Stimulated activated CD4-positive, alpha-beta T cell treated with anti-CD3 and anti-CD28 coated beads, Interleukin-12 subunit alpha, Interleukin-12 subunit beta, amount 100 ng/mL, for 4 hours (primary cell): Measurements from ENCODE around the gene MRTFA.
"Not testable (repeated sequence)": the region's sequence is repeated elsewhere in the genome, so short reads cannot be mapped to it uniquely, and the experiment has no call there.

Source experiments
- DNase-seq: peaks from one replicate; pipeline ENCODE4 v3.0.0-alpha.2; 2020

Gene MRTFA

DNA sequence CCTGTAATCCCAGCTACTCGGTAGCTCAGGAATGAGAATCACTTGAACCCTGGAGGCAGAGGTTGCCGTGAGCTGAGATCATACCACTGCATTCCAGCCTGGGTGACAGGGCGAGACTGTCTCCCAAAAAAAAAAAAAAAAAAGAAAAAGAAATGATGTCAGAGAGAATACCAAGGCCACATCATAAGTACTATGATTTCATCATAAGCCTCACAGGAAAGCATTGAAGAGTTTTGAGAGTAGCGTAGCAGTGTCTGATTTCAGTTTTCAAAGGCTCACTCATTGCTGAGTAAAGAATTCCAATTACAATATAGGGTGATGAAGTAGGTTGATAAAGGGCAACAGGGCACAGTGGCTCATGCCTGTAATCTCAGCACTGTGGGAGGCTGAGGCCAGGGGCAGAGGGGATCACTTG lies 88.8 kb downstream of the MRTFA start:
- no peak for DNase-seq

- DNase-seq: no peak
These were observed 91.8 kb downstream of the MRTFA start for GRCh38 chr22:40544758-40545157.

DNA sequence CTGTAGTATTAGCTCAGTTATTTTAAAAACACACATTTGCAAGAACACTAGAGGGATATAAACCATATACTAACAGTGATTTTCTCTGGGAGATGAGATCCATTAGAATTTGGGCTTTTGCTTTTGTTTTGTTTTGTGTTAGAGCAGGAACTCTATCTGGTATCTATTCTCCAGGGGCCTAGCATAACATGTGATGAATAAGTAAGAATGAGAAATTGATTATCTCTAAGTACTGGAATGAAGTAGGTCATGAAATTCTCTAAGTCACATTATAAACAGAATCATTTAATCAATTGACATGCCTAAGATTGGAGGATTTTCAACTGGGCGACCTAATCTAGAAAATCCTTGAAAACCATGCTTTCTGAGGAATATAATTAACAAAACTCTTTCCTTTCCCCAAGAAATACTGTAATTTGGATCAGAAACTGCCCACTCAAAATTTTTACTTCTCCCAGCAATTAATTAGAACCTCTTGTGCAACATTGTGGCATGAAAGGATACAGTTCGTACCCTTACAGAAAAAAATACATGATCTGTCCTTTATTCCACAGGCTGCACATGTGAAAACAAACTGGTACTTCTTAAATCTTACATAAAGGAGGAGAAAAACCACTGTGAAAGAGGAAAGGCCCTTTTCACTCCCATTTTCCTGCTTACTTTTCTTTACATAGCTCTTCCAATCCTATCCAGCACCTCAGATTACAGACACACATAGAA lies 93.5 kb downstream of the MRTFA start:
- no peak for DNase-seq

DNA sequence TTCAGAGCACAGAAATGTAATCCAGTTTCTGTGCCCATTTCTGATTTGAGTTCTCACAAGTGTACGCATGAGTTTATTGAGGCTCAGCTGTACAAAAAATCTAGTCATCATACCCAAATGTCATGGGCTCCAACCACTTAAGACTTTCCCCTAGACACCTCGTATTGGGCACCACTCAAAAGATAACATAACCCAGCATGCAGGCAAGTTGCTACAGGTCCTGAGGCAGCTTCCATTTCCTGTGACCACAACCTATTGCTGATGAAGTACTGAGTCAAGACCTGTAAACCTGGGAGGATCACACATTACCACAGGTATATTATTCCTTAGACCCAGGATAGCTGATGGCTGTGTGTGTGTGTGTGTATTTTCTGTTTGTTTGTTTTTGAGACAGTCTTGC lies 95.2 kb downstream of the MRTFA start:
- no peak for DNase-seq

DNA sequence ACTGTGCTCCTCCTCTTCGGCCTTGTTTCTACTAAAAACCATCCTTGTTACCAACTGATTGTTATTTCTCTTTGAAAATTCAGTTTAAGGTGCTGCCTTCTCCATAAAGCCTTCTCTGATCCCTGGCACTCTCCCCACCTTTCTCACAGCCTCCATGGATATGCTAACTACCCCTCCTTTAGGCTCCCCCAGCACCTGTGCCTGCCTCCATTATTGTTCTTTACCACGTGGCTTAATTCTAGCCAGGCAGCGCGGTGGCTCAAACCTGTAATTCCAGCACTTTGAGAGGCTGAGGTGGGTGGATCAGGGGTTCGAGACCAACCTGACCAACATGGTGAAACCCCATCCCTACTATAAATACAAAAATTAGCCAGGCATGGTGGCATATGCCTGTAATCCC lies 96.3 kb downstream of the MRTFA start:
- DNase-seq: no peak

- not testable (repeated sequence) for DNase-seq
These were observed 100.4 kb downstream of the MRTFA start for GRCh38 chr22:40536149-40536548.

DNA sequence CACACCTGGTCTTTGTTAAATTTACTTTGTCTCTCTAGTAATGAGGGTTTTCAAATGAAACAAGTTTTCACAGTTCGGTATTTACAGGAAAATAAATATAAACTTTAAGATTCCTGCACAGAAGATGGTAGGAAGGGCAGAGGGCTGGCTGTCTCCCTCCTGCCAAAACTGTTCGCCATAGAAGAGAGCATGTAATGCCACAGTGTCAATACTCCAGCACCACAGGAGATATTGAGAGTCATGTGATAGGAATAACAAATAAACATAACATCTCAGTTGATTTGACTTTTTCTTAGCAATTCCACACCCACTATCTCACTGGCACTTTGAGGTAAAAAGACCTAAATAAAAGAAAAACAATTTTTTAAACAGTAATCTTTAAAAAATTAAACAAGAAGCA lies 100.9 kb downstream of the MRTFA start:
- DNase-seq: no peak

GRCh38 chr22:40535189-40535512 lies 101.4 kb downstream of the MRTFA start:
- no peak for DNase-seq

DNA sequence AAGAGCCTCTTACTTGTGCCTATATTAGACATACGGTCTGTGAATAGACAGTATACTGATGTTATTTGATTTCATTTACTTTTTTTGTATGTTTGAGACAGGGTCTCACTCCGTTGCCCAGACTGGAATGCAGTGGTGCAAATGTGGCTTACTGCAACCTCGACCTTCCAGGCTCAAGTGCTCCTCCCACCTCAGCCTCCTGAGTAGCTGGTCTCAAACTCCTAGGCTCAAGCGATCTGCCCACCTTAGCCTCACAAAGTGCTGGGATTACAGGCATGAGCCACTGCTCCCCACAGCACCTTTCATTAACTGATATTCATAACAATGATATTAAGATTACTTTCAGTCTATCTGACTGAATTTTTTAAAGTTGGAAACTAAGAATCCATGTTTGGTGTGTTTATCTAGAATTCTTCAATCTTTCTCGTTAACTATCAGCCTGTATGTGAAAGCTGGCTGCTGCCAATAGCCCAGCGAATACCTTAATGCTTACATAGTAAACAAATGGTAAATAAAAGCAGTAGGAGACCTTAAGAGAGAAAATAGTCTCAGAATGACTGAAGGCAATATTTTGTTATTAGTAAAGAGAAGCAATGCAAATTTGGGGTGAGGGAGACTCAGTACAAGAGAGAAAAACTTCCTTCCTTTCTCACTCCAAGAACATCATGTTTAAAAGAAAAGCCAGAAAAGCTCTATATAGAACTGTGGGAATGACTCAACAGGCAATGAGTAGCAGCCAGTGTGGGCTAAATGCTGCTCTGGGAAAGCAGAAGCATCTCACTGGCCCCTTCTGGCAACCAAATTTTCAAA lies 101.9 kb downstream of the MRTFA start:
- no peak for DNase-seq

DNA sequence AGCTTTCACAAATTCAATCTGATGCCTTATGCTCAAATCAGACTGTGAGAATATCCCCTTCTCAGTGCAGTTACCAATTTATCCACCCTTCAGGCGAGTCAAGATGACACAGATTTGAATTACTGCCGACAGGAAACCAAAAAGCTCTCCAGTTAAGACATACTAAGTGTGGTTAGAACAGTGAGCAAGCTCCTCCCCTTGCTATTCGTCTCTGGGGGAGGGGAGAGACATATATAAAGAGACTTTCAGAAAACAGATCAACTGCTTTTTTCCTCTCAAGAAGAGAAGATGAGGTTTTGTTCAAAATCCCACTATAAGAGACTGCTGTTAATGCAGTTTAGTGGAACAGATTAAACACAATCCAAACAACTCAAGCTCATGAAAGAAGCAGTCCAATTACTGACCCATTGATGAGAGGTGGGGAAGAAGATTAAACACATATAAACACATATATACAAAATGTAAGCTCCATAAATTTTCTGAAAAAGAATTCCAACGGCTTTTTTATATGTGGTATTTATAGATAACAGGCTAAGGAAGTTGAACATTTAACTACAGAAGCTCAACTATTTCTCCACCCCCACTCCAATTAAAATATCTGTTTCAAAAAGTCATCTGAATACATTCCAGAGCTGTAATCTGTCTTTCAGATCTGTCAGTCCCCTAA lies 102.7 kb downstream of the MRTFA start:
- peak; percentile 26 for DNase-seq

GRCh38 chr22:40531951-40532900 lies 104.3 kb downstream of the MRTFA start:
- no peak for DNase-seq

DNA sequence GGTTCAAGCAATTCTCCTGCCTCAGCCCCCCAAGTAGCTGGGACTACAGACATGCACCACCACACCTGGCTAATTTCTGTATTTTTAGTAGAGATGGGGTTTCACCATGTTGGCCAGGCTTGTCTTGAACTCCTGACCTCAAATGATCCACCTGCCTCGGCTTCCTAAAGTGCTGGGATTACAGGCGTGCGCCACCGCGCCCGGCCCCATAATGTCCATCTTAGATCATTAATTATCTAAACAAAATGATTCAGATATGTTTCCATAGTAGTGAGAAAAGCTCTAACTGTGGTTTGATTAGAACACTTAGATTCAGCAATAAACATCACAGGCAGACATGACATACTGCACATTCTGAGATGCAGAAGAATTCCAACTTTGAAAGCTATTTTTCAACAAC lies 106.1 kb downstream of the MRTFA start:
- DNase-seq: not testable (repeated sequence)

- no peak for DNase-seq
These were observed 106.7 kb downstream of the MRTFA start for GRCh38 chr22:40529821-40530220.

DNA sequence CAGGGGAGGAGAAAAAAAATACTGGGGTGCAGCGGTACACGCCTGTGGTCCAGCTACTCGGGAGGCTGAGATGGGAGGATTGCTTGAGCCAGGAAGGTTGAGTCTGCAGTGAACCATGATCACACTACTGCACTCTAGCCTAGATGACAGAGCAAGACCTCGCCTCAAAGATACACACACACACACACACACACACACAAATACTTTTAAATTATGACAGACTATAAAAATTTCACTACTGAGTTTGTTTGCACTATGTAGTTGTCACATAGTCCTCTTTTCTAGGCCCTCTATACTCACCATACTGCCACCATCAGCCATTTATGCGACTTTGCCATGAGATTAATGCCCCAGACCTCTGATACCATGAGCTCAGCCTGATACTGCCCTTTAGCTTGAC lies 109.6 kb downstream of the MRTFA start:
- DNase-seq: no peak

GRCh38 chr22:40525250-40525884 lies 111.2 kb downstream of the MRTFA start:
- peak; percentile 70 for DNase-seq

DNA sequence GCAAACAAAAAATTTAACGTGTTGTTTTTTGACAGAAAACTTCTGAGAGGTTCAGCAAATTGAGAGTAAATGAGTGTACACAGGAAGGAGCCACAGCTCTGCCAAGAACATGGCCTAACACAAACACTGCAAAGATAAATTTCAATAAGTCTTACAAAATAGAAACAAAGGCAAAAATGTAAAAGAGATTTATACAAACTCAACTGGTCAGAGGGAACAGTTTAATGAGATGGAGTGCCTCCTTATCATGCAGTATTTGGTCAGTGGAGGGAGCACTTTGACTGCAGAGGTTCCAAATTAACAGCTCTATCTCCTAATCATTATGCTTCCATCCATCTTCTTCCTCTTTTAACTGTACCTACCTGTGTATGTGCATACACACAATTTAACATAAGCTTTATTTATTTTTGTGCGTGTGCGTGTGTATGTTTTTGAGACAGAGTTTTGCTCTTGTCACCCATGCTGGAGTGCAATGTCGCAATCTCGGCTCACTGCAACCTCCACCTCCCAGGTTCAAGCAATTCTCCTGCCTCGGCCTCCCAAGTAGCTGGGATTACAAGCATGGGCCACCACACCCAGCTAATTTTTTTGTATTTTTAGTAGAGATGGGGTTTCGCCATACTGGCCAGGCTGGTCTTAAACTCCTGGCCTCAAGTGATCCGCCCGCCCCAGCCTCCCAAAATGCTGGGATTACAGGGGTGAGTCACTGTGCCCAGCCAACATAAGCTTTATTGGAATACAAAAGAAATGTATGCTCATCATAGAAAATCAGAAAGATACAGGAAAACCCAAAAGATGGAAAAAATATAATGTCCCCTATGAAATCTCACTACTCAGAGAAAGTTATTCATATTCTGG lies 111.9 kb downstream of the MRTFA start:
- no peak for DNase-seq

DNA sequence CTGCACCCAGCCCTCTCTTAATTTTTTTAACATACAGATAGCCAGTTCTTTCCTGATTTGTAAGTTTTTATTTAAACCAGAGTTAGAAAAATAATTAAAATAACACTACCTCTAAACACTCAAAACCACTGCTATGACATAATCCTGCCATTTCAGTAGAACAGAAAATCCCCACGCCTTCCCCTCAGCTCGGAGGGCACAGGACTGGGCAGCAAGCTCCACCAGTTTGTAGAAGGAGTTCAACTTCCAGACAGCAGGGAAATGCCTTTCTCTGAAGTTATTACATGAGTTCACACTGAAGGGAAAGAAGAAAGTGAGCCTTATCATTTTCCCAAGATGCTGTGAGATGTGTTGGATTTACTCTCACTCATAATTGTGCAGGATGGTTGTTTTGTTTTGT lies 114.4 kb downstream of the MRTFA start:
- DNase-seq: no peak

DNA sequence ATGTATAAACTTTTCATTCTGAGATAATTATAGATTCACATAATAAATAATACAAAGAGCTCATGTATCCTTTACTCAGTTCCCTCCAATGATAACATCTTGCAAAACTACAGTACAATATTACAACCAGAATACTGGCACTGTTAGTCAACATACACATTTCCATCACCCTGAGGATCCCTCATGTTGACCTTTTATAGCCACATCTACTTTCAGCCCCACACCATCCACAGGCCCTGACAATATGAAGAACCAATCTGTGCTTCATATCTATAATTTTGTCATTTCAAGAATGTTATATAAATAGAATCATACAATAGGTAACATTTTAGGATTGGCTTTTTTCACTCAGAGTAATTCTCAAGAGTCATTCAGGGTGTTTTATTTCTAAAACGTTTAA lies 115.5 kb downstream of the MRTFA start:
- DNase-seq: no peak

DNA sequence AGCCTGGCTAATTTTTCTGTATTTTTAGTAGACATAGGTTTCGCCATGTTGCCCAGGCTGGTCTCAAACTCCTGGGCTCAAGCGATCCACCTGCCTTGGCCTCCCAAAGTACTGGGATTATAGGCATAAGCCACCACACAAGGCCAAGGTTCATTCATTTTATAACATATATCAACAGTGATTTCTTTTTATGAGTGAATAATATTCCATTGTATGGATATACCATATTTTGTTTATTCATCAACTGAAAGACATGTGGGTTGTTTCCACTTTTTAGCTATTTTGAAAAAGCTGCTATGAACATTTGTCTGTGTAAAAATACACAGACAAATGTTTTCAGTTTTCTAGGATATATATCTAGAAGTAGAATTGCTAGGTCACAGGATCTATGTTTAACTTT lies 116.0 kb downstream of the MRTFA start:
- DNase-seq: no peak

- DNase-seq: no peak
These were observed 116.6 kb downstream of the MRTFA start for GRCh38 chr22:40519948-40520331.

DNA sequence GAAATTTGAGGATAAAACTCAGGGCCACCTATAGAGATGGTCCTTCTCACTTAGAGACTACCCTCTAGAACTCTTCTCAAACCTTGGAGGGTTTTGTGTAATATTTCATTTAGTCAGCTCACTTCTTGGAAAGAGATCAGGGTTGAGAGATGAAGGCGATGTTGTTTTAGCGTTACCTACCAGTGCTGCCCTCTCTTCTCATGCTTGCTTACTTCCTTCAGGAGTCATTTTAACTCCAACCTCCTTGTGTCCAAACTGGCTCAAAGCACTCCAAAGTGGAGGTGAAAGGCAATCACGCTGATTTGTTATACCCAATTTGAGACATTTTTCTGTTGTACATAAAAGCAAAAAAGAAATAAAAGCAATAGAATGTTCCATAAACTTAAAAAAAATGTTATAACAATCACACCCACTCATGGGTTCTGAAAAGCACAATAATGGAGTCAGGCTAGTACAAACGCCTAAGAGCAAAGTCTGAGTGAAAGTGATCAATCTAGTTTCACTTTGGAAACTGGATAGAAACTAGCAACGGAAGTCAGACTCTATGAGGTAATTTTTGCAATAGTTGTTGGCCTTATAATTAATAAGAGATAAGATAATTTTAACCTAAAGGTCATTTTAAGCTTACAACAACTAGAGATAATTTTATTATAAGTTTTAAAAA lies 117.1 kb downstream of the MRTFA start:
- no peak for DNase-seq
